VCaP (cell line): ENCODE results near the gene ATOX1.
"Not testable (repeated sequence)": the region's sequence is repeated elsewhere in the genome, so short reads cannot be mapped to it uniquely, and the experiment has no call there.

Experiments used
- H3K27ac ChIP-seq: fragments of 450-650 bp; 2 replicates; pipeline ENCODE4 v1.5.1; 2017
- CTCF ChIP-seq: fragments of 450-650 bp; conservative IDR thresholded peaks from 2 replicates; pipeline ENCODE4 v1.5.1; 2017; ENCODE audit warnings: mild to moderate bottlenecking, moderate library complexity

Gene ATOX1

GRCh38 chr5:151739395-151739794, 19.0 kb downstream of the ATOX1 start:
- no peak for TF ChIP-seq CTCF
- no peak overlapping the region for H3K27ac ChIP-seq

DNA sequence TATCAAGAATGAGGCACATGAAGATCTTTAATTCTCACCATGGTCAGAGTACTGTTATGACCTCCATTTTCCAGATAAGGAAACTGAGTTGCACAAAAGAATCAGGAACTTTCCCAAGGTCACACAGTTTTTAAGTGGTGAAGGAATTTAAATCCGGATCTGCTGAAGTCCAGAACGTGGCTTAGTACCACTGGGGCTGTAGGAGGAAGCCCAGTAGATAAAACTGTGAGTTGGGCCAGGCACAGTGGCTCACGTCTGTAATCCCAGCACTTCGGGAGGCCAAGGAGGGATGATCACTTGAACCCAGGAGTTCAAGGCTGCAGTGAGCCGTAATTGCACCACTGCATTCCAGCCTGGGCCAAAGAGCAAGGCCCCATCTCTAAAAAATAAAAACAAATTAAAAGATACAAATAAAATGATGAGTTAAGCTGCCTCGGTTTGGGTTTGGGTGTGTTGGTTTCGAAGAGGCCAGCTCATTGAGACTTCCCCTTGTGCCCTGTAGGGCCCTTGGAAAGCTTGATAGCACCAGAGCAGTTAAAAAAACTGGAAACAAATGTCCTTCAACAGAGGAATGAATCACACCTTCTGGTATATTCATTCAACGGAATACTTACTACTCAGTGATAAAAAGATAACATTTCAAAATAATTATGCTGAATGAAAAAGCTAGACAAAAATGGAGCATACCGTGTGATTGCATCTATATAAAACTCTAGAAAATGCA, 20.1 kb downstream of the ATOX1 start:
- no peak overlapping the region for H3K27ac ChIP-seq
- no peak for TF ChIP-seq CTCF

GRCh38 chr5:151737431-151737830, 21.0 kb downstream of the ATOX1 start:
- TF ChIP-seq CTCF = no peak
- no peak overlapping the region for H3K27ac ChIP-seq

DNA sequence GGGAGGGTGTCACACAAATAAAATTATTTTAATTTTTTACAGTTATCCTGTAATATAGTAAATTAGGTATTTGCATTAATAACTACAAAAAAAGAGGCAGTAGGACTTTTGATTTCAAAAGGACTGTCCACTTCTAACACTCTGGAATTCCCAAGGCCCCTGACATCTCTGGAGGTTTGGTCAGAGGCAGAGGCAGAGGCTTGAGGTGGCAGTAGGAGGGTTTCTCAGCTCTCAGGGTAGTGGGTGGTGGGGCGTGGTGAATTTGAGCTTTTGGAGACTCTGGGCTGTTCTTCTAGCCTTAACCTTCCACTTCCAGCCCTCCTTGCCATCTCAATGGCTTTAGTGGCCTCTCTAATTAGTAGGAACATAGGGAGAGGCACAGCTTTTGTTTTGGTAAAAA, 22.8 kb downstream of the ATOX1 start:
- no peak overlapping the region for H3K27ac ChIP-seq
- TF ChIP-seq CTCF = no peak

DNA sequence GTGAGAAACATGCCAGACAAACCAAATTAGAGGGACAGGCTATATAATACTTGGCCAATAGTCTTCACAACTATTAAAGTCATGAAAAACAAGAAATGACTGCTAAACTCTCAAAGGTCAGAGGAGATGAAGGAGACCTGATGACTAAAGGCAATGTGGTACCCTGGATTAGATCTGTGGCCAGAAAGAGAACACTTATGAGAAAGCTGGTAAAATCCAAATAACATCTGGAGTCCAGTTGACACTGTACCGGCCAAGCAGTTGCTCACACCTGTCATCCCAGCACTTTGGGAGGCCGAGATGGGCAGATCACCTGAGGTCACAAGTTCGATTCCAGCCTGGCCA, 24.4 kb downstream of the ATOX1 start:
- H3K27ac ChIP-seq = no peak overlapping the region
- TF ChIP-seq CTCF = no peak

GRCh38 chr5:151733358-151734063, 24.9 kb downstream of the ATOX1 start:
- no peak overlapping the region for H3K27ac ChIP-seq
- TF ChIP-seq CTCF = no peak

DNA sequence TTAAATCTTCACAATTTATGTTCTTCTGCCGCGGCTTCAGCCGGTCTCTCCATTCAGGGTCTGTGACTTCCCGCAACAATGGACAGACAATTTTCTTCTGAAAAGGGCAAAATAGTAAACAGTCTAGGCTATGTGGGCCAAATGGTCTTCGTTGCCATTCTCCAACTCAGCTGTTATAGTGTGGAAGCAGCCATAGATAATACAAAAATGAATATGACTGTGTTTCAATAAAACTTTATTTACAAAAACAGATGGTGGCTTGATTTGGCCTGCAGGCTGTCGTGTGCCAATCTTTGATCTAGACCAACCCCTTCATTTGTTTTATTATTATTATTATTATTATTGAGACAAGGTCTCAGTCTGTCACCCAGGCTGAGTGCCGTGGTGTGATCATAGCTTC, 28.1 kb downstream of the ATOX1 start:
- TF ChIP-seq CTCF = no peak
- H3K27ac ChIP-seq = no peak overlapping the region

DNA sequence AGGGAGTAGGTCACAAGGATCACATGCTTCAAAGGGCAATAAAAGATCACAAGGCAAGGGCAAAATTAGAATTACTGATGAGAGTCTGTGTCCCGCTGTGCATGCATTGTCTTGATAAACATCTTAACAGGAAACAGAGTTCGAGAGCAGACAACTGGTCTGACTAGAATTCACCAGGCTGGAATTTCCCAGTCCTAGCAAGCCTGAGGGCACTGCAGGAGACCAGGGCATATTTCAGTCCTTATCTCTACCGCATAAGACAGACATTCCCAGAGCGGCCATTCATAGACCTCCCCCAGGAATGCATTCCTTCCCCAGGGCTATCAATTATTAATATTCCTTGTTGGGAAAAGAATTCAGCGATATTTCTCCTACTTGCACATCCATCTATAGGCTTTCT, 28.8 kb downstream of the ATOX1 start:
- H3K27ac ChIP-seq = not testable (repeated sequence)
